ENCODE data around the gene ZNF398.
A peak's percentile ranks its signal among the peaks of the same experiment; 100 is the strongest.

ZNF398 gene

GRCh38 chr7:149147752-149148653 is 750 bp downstream of the ZNF398 start:
- peak in 1 of 2 donors; percentile 45 for DNase-seq (ENCODE audit: low read depth in 2 of 2)

GRCh38 chr7:149150981-149151380 is 3.7 kb downstream of the ZNF398 start:
- DNase-seq (ENCODE audit: low read depth in 2 of 2) = no peak

GRCh38 chr7:149153346-149153745 is 6.1 kb downstream of the ZNF398 start:
- no peak for DNase-seq (ENCODE audit: low read depth in 2 of 2)

GRCh38 chr7:149154056-149154455 is 6.8 kb downstream of the ZNF398 start:
- DNase-seq (ENCODE audit: low read depth in 2 of 2) = no peak

- no peak for DNase-seq (ENCODE audit: low read depth in 2 of 2)
Observed at GRCh38 chr7:149156898-149157297, 9.6 kb downstream of the ZNF398 start.

- DNase-seq (ENCODE audit: low read depth in 2 of 2) = no peak
Observed at GRCh38 chr7:149161241-149161848, 14.1 kb downstream of the ZNF398 start.

- DNase-seq (ENCODE audit: low read depth in 2 of 2) = no peak
Observed at GRCh38 chr7:149166142-149166541, 18.9 kb downstream of the ZNF398 start.

- no peak for DNase-seq (ENCODE audit: low read depth in 2 of 2)
Observed at GRCh38 chr7:149166630-149167352, 19.5 kb downstream of the ZNF398 start.

- DNase-seq (ENCODE audit: low read depth in 2 of 2) = no peak
Observed at GRCh38 chr7:149171892-149172533, 24.8 kb downstream of the ZNF398 start.

GRCh38 chr7:149172534-149172920 is 25.3 kb downstream of the ZNF398 start:
- DNase-seq (ENCODE audit: low read depth in 2 of 2) = no peak

- no peak for DNase-seq (ENCODE audit: low read depth in 2 of 2)
Observed at GRCh38 chr7:149175150-149175549, 27.9 kb downstream of the ZNF398 start.

GRCh38 chr7:149179241-149179640 is 32.0 kb downstream of the ZNF398 start:
- no peak for DNase-seq (ENCODE audit: low read depth in 2 of 2)

GRCh38 chr7:149180722-149181449 is 33.6 kb downstream of the ZNF398 start:
- no peak for DNase-seq (ENCODE audit: low read depth in 2 of 2)

- DNase-seq (ENCODE audit: low read depth in 2 of 2) = no peak
Observed at GRCh38 chr7:149181450-149181790, 34.2 kb downstream of the ZNF398 start.

- DNase-seq (ENCODE audit: low read depth in 2 of 2) = no peak
Observed at GRCh38 chr7:149184274-149184673, 37.0 kb downstream of the ZNF398 start.

GRCh38 chr7:149188213-149188612 is 41.0 kb downstream of the ZNF398 start:
- DNase-seq (ENCODE audit: low read depth in 2 of 2) = no peak

- DNase-seq (ENCODE audit: low read depth in 2 of 2) = no peak
Observed at GRCh38 chr7:149188637-149189259, 41.5 kb downstream of the ZNF398 start.

GRCh38 chr7:149191851-149192250 is 44.6 kb downstream of the ZNF398 start:
- no peak for DNase-seq (ENCODE audit: low read depth in 2 of 2)

GRCh38 chr7:149194799-149195179 is 47.5 kb downstream of the ZNF398 start:
- no peak for DNase-seq (ENCODE audit: low read depth in 2 of 2)

GRCh38 chr7:149195180-149196150 is 48.2 kb downstream of the ZNF398 start, which contains the start of gene ZNF282:
Gene ZNF282 (plus strand): TSS chr7:149195546. CDS start chr7:149195590, 44 bp downstream.
- peak; percentile 70 to 77 for DNase-seq (ENCODE audit: low read depth in 2 of 2)

Data from stimulated activated CD4-positive, alpha-beta T cell treated with anti-CD3 and anti-CD28 coated beads, Interleukin-15, amount 100 ng/mL, for 48 hours (primary cell).